DND-41 (cell line): ENCODE results near the gene TMEM94.

Source experiments
- CTCF ChIP-seq: IDR thresholded peaks from 2 replicates; pipeline ENCODE4 v1.5.1; 2012; ENCODE audit warnings: borderline replicate concordance, low read length, moderate library complexity, mild to moderate bottlenecking; ENCODE audit not compliant: poor library complexity, severe bottlenecking; ENCODE audit errors: extremely low read depth
- EZH2 ChIP-seq: IDR thresholded peaks from 3 replicates; pipeline ENCODE4 v1.6.1; 2012; ENCODE audit warnings: borderline replicate concordance, low read depth, mild to moderate bottlenecking, moderate library complexity, low read length, inconsistent platforms; ENCODE audit not compliant: severe bottlenecking

GRCh38 chr17:75503976-75504346 is 47.5 kb downstream of the TMEM94 start:
- no peak for TF ChIP-seq CTCF
- TF ChIP-seq EZH2 = no peak
